Measurements from ENCODE around the gene EMID1.

The EMID1 gene

DNA sequence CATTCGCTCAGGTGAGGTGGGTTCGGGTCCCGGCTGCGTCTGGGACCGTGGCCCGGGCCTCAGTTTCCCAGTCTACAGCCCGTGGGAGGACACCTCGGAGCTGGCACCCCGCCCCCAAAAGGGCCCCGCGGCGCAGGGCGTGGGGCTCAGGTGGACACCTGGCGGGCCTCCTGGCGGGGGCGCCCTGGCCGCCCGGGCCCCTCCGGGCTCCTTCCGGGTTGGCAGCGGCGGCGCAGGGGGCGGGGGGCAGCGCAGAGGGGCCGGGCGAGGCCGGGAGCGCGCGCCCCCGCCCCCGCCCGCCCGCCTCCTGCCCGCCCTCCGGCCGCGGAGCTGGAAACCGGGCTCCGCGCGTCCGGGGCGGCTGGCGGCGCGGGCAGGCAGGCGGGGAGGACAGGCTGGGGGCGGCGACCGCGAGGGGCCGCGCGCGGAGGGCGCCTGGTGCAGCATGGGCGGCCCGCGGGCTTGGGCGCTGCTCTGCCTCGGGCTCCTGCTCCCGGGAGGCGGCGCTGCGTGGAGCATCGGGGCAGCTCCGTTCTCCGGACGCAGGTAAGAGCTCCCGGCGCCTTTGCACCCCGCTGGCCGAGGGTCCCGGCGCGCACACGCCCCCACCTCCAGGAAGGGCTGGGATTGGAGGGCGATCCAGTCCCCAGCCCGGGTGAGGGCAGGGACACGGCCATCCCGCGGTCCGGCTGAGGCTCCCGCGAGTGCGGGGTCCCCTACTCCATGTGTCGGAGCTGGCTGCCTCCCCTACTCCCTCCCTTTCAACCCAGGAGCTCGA is at the start of gene EMID1:
TSS of gene EMID1 (plus strand) at position 303 of the 778 bp plus-strand sequence. CDS start at position 446, 143 bp downstream.
- peak; percentile 48 for DNase-seq

DNA sequence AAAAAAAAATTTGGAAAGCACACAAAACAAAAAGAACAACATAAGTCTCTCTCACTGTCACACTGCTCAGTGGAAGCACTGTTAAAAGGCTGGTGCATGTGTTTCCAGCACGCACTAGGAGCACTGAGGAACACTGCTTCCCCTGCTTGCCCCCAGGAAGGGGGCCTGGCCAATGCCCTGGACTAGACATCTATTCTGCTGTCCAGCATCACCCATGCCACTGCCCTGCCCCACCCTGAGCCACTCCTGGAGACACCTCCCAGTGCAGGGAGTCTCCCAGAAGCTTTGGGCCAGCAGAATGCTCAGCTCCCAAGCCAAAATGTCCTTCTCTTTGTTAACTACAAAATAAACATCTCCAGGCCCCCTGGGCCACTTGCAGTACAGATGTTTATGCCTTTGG is 49.7 kb upstream of the EMID1 start:
- no peak for DNase-seq

DNA sequence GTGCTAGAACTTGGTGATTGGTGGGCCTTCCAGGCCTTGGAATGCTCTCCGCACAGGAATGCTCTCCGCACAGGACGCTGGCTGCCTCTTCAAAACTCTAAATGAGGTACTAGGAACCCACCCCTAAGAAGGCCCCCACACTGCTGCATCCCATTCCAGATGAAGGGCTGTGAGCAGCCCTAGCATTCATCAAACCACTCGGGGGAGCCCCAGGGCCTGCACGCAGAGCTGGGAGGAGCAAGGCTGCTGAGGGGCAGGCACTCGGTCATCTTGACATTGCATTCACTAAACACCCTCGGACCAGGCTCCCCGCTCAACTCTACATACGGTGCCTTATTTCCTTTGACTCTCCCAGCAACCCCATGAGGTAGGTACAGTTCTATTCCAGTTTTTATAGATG is 49.2 kb upstream of the EMID1 start:
- no peak for DNase-seq

DNA sequence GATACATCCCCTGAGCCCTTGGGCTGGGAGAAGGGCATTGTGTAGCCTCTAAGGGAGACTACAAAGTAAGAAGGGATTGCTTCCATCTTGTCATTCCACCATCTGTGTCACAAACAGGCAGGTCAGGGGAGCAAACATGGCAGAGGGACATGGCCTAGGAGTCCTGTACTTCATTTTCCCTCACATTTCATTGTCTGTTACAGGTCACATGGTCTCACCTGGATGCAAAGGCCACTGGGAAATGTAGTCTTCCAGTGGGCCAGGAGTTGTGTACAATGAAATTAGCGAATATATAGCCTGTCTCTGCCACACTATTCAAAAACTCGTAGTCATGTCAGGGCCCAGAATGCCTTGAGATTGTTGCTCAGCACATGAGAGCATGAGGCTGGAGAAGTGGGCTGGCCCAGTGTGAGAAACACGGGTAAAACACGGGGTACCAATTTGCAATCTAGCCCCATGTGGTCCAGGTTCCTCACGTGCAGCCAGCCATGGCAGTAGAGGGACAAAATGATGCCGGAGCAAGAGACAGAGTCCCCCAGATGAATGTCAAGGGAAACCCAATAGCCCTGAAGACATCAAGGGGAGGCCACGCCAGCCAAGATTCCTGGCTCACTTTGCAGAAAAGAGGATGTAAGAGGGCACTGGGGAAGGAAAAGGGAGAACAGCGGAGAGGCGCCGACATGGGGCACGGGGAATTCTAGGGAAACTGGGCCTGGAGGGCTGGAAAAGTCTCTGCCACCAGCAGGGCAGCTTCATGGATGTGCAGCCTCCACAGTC is 47.7 kb upstream of the EMID1 start:
- DNase-seq: no peak

DNA sequence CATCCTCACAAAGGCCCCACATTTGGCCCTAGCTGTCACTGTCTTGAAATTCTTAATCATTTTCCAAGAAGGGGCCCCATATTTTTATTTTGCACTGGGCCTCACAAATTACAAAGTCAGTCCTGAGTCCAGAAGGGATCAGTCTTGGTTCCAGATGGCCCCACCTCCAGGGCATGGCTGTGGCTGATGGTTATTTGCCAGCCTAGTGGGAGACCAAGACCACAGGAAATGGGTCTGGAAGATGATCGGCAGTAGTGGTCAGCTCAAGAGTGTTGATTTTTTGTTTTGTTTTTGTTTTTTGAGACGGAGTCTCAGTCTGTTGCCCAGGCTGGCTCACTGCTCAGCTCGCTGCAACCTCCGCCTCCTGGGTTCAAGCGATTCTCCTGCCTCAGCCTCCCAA is 47.1 kb upstream of the EMID1 start:
- no peak for DNase-seq

DNA sequence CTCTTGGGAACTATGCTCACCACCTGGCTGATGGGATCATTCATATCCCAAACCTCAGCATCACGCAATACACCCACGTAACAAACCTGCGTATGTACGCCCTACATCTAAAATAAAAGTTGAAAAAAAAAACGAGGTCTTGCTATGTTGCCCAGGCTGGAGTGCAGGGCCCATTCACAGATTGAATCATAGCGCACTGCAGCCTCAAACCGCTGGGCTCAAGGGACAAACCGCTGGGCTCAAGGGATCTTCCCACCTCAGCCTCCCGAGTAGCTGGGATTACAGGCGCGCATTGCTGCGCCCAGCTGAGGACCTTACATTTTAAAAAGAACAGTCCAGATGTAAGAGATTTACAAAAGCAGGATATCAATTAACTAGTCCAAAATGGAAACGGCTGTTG is 41.9 kb upstream of the EMID1 start:
- DNase-seq: no peak

DNA sequence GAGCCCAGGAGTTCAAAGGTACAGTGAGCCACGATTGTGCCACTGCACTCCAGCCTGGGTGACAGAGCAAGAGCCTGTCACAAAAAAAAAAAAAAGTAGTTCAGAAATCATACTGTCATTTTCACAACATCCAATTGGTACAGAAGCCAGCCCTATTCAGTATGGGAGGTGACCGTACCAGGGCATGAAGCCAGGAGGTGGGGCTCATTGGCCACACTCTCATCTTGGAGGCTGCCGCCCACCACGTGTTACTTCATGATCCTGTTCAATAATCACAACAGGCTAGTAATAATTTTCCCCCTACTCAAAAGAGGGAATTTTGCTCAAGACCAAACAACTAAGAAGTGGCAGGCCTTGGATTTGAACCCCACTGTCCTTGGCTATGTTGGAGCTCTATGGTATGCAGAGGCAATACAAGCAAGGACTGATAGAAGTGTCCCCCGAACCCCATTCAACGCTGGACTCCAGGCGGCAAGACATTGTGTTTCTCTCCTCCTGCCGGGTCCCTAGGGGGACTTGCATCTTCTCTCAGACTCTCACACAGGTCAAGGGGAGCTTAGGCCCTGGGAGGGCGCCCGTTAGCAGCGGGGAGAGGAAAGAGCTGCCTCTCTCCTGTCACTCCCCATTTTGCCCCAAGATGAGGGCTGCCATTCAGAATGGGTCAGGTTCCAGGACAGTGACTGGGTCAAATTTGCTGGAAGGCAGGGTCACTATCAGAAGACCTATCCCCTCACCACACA is 40.2 kb upstream of the EMID1 start:
- DNase-seq: no peak

DNA sequence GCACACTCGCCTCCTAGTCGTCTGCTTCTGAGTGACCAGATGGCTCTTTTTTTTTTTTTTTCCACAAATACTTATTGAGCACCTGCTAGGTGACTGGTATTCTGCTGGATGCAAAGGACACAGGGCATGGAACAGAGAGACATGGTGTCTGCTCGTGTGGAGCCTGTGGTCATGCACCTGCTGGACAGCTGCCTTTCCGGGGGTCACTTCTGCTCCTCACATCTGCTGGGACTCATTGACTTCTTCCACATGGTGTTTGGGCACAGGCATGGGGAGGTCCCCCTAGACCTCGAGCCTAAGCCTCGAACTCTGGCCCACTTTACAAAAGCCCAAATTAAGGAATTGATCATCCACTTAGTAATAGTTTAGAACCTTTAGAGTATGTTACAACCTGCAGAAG is 39.5 kb upstream of the EMID1 start:
- no peak for DNase-seq

DNA sequence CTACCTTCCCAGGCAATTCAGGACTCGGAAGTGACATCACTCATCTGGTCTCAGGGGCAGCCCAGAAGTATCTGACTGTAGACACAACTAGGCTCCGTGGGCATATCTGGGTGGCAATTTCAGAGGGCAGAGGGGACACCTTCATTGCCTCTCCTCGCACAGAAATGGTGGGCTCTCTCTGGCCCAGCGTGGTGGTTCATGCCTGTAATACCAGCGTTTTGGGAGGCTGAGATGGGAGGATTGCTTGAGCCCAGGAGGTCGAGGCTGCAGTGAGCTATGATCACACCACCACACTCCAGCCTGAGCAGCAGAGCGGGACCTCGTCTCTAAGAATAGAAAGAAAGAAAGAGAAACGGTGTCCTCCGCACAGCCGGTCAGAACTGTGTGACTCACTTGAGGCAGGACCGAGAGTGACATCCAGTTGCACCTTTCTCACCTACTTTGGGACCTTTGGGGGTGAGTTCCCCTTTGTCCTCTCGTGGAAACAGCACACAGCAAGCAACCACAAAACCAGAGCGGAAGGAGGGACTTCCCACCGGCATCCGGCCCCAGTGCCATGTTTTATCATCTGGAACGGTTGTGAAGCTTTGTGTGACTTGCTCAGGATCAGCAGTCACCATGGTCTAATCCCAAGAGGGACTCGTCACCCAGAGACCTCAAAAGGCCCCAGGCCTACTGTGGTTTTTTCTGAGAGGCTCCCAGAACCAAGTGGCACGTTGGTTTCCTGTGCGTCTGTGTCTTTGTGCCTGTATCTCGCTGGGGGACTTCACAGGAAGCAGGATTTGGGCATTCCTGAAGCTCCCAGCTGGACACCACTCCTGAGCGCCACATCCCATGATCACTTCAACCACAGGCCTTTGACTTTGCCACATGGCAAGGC is 38.4 kb upstream of the EMID1 start:
- DNase-seq: no peak

DNA sequence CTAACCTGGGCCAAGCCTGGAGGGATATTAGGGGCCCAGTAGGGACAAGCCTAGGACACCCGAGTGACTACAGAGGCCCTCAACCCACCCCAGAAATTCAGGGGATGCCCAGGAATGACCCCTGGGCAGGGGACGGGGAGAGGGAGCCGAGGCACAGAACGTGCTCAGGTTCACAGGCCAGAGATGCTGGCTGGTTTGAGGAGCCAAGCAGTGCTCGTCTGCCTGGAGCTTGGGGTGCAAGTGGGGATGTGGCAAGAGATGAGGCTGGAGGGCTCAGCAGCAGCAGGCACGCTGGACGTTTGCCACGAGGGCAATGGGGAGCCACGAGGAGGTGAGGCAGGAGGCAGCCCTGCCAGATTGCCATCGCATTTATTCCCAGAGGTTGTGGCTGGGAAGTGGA is 34.0 kb upstream of the EMID1 start:
- no peak for DNase-seq

DNA sequence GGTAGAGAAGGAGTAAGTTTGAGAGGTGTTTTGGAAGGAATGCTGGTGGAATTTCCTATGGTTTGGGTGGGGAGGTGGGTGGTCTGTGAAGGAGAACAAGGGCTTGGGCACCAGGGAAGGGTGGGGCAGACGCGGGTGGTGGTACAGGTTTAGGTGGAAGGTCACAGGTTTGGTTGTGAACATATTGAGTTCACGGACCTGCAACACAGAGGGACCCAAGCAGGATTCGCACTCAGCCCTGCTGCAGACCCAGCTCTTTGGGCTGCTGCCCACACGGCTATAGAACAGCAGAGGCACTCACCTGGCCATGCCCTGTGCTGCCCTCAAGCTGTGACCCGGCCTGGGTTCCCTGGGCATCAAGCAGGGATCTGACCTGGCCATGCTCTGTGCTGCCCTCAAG is 33.5 kb upstream of the EMID1 start:
- no peak for DNase-seq

DNA sequence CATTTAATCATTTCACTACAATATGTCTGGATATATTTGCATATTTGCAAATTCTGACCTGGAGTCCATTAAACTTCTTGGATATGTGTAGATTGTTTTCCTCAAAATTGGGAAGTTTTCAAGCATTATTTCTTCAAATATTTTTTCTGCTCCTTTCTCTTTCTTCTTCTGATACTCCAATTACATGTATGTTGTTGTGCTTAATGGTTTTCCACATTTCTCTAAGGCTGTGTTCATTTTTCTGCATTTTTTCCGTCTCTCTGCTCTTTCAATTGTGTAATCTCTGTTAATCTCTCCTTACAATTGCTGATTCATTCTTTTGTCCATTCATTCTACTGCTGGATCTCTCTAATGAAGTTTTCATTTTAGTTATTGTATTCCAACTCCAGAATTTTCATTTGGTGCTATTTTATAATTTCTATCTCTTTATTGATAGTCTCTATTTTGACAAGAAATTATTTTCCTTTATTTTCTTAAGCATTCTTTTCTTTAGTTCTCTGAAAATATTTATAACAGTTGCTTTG is 30.3 kb upstream of the EMID1 start:
- no peak for DNase-seq

DNA sequence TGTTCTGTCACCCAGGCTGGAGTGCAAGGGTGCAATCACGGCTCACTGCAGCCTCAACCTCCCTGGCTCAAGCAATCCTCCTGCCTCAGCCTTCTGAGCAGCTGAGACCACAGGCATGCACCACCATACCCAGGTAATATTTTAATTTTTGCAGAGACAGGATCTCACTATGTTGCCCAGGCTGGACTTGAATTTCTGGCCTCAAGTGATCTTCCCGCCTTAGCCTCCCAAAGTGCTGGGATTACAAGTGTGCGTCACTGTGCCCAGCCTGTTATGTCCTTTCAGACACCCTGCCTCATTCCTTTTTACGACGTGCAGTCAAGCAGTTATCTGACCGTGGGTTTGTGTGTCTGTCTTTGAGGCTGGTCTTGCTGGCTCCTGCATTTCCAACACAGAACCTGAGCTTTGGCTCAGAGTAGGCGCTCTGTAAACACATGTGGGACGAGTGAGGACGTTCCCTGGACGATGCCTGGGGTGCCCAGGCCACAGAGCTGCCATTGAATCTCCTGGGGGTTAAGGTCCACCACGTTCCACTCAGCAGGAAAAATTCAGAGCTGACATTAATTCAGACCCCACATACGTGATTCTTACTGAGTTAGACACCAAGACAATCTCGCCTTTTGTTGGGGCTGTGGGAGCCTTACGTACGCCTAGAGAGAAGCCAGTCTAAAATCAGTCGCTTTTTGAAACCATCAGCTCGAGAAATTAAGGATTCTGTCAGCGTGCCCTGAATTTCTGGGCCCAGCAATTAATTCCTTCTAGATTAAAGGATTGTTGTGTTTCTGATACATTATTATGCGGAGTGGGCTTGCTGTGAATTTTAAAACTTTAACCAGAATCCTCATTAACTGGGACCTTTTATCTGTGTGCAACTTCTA is 21.5 kb upstream of the EMID1 start:
- DNase-seq: no peak

DNA sequence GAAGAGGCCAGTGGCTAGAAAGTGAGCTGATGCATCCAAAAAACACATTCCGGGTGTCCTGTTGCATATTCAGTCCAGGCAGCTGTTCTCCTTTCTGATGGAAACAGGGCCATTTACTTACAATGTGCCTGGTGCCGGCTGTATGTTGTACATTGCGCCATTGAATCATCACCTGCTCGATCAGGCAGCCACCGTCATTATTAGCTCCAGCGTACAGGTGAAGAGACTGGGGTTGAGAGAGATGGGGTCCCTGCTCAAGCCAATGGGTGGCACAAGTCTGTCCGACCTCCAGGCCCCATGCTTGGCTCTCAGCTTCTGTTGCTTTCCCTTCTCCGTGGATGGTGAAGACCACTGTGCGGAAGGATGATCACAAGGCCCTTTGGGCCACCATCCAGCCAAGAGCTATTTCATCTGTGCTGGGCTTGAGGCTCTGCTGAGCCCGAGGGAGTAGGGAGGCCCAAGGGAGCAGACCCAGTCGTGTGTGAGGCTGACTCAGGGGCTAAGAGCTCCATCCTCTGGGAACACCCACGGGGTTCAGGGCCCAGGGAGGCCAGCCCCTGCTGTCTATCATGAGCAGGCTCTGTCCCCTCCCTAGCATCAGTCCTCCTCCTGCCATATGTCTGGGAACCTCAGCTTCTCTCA is 20.7 kb upstream of the EMID1 start:
- no peak for DNase-seq

DNA sequence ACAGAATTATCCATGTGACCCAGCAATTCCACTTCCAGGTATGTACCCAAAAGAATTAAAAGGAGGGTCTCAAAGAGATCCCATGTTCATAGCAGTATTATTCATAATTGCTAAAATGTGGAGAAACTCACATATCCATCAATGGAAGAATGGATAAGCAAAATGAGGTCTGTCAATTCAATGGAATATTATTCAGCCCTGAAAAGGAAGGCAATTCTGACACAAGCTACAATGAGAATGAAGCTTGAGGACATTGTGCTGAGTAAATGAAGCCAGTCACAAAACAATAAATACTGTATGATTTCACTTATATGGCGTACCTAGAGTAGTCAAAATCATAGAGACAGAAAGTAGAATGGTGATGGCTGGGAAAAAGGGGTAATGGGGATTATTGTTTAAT is 19.4 kb upstream of the EMID1 start:
- DNase-seq: no peak

DNA sequence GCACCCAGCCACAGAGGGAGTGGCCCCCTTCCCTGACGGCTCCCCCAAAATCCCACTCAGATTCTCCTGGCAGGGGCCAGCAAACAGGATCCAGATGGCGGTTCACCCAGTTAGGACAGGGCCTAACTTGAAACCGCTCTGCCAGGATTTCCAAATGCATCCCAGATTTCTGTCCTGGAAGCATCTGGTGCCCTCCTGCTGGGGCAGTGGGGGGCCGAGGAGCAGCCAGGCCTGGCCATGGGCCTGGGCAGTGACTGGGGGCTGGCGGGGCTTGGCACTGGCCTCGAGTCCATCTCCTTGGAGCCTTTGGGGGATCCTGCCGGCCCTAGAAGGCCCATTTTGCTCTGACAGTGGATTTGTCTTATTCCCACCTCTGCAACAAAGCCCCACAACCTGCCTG is 17.9 kb upstream of the EMID1 start:
- DNase-seq: no peak

DNA sequence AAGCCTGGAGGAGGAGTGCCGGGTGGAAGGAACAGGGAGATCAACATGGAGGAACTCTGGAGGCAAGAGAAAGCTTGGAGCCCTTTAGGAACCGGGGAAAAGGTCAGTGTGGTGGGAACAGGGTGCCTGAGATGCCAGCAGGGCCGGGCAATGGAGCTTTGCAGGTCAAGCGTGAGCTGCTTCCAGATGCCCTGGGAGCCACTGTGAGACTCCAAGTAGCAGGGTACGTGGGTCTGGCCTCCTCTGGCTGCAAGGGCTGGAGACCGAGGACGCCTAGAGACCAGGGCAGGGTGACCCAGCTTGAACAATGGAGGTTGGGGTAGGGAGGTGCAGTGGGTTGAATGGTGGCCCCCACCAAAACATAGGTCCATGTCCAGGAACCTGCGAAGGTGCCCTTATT is 15.6 kb upstream of the EMID1 start:
- no peak for DNase-seq

DNA sequence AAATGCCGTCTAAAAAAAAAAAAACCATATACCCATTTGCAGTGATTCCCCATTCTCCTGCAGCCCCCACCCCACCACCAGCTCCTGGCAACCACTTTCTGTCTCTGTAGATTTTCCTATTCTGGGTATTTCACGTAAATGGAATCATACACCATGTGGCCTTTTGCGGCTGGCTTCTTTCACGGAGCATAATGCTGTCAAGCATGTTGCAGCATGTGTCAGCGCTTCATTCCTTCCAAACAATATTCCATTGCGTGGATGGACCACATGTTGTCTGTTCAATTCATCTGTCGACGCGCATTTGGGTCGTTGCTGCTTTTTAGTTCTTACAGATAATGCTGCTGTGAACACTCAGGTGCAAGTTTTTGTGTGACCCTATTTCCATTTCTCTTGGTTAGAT is 14.8 kb upstream of the EMID1 start:
- DNase-seq: no peak

DNA sequence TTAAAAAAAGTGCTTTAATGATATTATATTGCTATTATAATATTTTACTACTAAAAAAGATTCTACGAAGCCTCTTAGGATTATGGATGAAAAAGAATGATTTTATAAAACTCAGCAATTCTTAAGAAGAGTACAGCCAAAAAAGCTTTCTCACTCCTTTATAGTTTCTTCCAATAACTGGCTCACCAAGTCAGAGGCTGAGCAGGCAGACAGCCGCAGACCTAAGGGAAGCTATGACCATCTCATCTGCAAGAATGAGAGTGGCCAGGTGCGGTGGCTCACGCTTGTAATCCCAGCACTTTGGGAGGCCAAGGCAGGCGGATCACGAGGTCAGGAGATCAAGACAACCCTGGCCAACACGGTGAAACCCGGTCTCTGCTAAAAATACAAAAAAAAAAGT is 12.7 kb upstream of the EMID1 start:
- DNase-seq: no peak

DNA sequence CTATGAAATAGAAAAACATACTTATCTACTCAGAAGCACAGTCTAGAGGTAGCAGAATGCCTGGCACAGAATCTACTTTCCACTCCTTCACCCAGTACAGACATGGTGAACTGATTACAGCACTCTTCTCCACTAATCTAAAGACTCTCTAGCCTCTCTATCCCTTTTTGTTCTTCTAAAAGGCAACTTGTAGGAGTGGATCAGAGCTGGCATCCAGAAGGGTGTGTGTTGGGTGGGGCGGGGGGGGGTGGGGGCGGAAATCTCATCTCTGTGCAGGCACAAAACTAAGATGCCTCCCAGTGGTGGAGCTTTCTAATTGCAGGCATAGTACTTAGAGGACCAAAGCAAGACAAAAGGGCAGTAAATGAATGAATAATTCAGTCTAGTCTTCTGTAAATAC is 11.5 kb upstream of the EMID1 start:
- no peak for DNase-seq

Measured in NCI-H146 (cell line).